Frontal cortex (tissue), 4 donors: ENCODE results near the gene MRPL50. TPM values are rescaled to one million over a fixed set of nuclear protein-coding genes. Genes with fewer than 3 reads are reported as not detected.

Source experiments
- DNase-seq, 2 donors: peaks; one replicate each; pipeline ENCODE4 v3.0.0; 2012; ENCODE audit warnings: low spot score in 2 of 2
- FAIRE-seq: peaks from 2 replicates; lab custom pipeline; 2012; peaks lifted over from hg19 to GRCh38; lab: Jason Lieb, UNC
- total RNA-seq: library from RNA; depleted of rRNA; stranded (reverse); fragments of >200 nt; gene quantifications from one replicate; pipeline ENCODE4 v1.2.3, GENCODE V29; 2014
- donor health status: control.
- donor health status: control.
- donor health status: control.

MRPL50 gene
- total RNA-seq, 1 donor from 2014 or later = 56.3 TPM

- FAIRE-seq = no peak
These were observed 45.4 kb downstream of the MRPL50 start for GRCh38 chr9:101352892-101353463.

DNA sequence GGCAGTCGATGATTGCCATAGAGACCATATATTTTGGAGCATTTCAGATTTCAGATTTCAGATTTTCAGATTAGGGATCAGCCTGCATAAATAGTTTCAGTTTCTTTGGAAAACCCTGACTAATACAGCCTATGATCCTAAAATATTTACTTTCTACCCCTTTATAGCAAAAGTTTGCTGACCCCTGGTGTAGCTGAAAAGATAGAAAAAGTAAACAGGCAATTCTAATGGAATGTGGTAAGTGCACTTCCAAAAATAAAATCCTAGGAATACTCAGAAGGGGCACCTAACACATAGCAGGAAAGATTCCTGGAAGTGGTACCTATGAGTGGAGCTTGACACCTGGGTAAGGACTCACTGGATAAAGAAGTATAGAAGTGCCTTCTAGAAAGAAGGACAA, 48.1 kb downstream of the MRPL50 start:
- no peak for FAIRE-seq
- no peak for DNase-seq

More at GRCh38 chr9:101352892-101353463, 45.4 kb downstream of the MRPL50 start:
- DNase-seq = no peak

DNA sequence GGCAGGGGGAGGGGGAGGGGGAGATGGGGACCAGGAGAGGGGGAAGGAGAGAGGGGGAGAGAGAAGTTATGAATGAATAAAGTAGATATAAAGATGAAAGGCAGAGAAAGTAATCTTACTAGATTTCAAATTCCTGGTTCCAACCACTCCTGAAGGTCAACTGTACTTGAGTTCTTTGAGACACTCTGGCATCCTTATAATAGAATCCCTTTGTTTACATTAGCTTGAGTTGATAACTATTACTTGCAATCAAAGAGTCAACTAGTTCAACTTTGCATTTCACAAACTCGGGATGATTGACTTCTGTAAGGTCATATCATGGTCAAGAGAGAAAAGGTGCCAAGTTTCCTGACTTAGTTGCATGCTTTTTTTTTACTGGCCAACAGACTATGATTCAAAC, 55.8 kb downstream of the MRPL50 start:
- DNase-seq (no peak), FAIRE-seq (no peak)

DNA sequence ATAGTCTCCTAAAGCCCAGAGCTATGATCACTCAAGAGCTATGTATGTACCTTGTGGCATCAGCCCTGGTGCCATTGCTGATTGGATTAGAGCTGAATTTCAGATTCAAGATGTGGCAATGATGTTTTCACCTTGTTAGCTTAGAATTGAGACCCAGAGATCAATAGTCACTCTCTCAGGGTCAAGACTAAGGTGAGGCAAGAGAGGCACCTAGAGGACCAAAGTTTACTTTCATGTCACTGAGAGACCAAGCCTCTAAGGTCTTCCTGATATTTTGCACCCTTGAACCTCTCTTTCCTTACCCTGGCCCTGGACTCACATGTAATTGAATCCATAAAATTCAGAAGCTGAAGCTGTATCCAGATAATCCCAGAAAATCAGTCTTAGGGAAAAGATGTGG, 56.5 kb downstream of the MRPL50 start:
- DNase-seq = no peak
- no peak for FAIRE-seq

Other genes with a start within 250 kb of the MRPL50 start
- gene BAAT, start 13.6 kb downstream of the MRPL50 start, total RNA-seq = under 0.01 TPM
- gene ZNF189, start 233 bp upstream of the MRPL50 start, total RNA-seq = 54.6 TPM
- not detected for gene ALDOB, start 37.2 kb upstream of the MRPL50 start, total RNA-seq
- 34.6 TPM for gene RNF20, start 135.2 kb upstream of the MRPL50 start, total RNA-seq
- 0.41 TPM for gene PPP3R2, start 196.4 kb upstream of the MRPL50 start, total RNA-seq